Astrocyte (in vitro differentiated cells and primary cell): Measurements from ENCODE around the gene ROGDI. TPM values are rescaled to one million over a fixed set of nuclear protein-coding genes. Genes with fewer than 3 reads are reported as not detected.
A peak's percentile ranks its signal among the peaks of the same experiment; 100 is the strongest.

Experiments
- DNase-seq: peaks from one replicate; pipeline ENCODE4 v3.0.0-alpha.2; 2010; ENCODE audit warnings: low read depth
- FAIRE-seq: peaks from 2 replicates; lab custom pipeline; 2011; peaks lifted over from hg19 to GRCh38; lab: Jason Lieb, UNC
- H2AFZ ChIP-seq: 2 replicates; pipeline ENCODE4 v1.6.0; 2012; ENCODE audit warnings: low read depth, low read length, inconsistent platforms
- H3K27ac ChIP-seq: 2 replicates; pipeline ENCODE4 v1.5.1; 2011; ENCODE audit warnings: low read depth, low read length, inconsistent platforms
- H3K27me3 ChIP-seq: 2 replicates; pipeline ENCODE4 v1.6.0; 2011; ENCODE audit warnings: low read length, inconsistent platforms; ENCODE audit not compliant: insufficient read depth
- H3K36me3 ChIP-seq: 2 replicates; pipeline ENCODE4 v1.5.1; 2011; ENCODE audit warnings: low read length, inconsistent platforms; ENCODE audit not compliant: insufficient read depth
- H3K4me1 ChIP-seq: 2 replicates; pipeline ENCODE4 v1.5.1; 2011; ENCODE audit warnings: low read length, inconsistent platforms; ENCODE audit not compliant: insufficient read depth
- H3K4me2 ChIP-seq: 2 replicates; pipeline ENCODE4 v1.6.0; 2012; ENCODE audit warnings: low read length, inconsistent platforms
- H3K4me3 ChIP-seq: 2 replicates; pipeline ENCODE4 v1.5.1; 2011; ENCODE audit warnings: low read depth, mild to moderate bottlenecking, low read length, inconsistent platforms; ENCODE audit not compliant: insufficient read depth
- H3K79me2 ChIP-seq: 2 replicates; pipeline ENCODE4 v1.6.0; 2012; ENCODE audit warnings: mild to moderate bottlenecking, low read length, inconsistent platforms; ENCODE audit not compliant: insufficient read depth
- H3K9ac ChIP-seq: 2 replicates; pipeline ENCODE4 v1.6.0; 2012; ENCODE audit warnings: mild to moderate bottlenecking, low read length, inconsistent platforms
- H3K9me3 ChIP-seq: 2 replicates; pipeline ENCODE4 v1.5.1; 2012; ENCODE audit warnings: low read depth, mild to moderate bottlenecking, low read length, inconsistent platforms; ENCODE audit not compliant: insufficient read depth
- H4K20me1 ChIP-seq: 2 replicates; pipeline ENCODE4 v1.6.0; 2012; ENCODE audit warnings: low read length, inconsistent platforms; ENCODE audit not compliant: insufficient read depth
- H3K27ac Mint-ChIP-seq: one replicate; pipeline ENCODE4 v1.8.0; 2021; ENCODE audit warnings: mild to moderate bottlenecking, mixed read lengths; ENCODE audit not compliant: unreplicated experiment
- H3K27me3 Mint-ChIP-seq: one replicate; pipeline ENCODE4 v1.8.0; 2021; ENCODE audit warnings: low read depth, mixed read lengths; ENCODE audit not compliant: unreplicated experiment
- H3K36me3 Mint-ChIP-seq: one replicate; pipeline ENCODE4 v1.8.0; 2021; ENCODE audit warnings: low read depth, mixed read lengths; ENCODE audit not compliant: unreplicated experiment
- H3K4me1 Mint-ChIP-seq: one replicate; pipeline ENCODE4 v1.8.0; 2021; ENCODE audit warnings: low read depth, mixed read lengths; ENCODE audit not compliant: unreplicated experiment
- H3K4me3 Mint-ChIP-seq: one replicate; pipeline ENCODE4 v1.8.0; 2021; ENCODE audit warnings: mild to moderate bottlenecking, moderate library complexity, mixed read lengths; ENCODE audit not compliant: unreplicated experiment
- H3K9me3 Mint-ChIP-seq: one replicate; pipeline ENCODE4 v1.8.0; 2021; ENCODE audit warnings: mild to moderate bottlenecking, mixed read lengths; ENCODE audit not compliant: unreplicated experiment
- EZH2 ChIP-seq: IDR thresholded peaks from 2 replicates; pipeline ENCODE4 v1.6.1; 2012; ENCODE audit warnings: mild to moderate bottlenecking, low read length, inconsistent platforms; ENCODE audit not compliant: insufficient read depth
- total RNA-seq: library from RNA; stranded (reverse); gene quantifications from 2 replicates; pipeline ENCODE4 v1.2.1, GENCODE V29; 2021
- TF ChIP-seq, protein P1 (sequence below): IDR thresholded peaks from 2 replicates; pipeline ENCODE4 v1.5.1; 2011; ENCODE audit warnings: low read depth, mild to moderate bottlenecking, inconsistent platforms, low read length, moderate library complexity; ENCODE audit not compliant: insufficient read depth

The ROGDI gene
- total RNA-seq, 1 donor from 2014 or later: 33.6 TPM

DNA sequence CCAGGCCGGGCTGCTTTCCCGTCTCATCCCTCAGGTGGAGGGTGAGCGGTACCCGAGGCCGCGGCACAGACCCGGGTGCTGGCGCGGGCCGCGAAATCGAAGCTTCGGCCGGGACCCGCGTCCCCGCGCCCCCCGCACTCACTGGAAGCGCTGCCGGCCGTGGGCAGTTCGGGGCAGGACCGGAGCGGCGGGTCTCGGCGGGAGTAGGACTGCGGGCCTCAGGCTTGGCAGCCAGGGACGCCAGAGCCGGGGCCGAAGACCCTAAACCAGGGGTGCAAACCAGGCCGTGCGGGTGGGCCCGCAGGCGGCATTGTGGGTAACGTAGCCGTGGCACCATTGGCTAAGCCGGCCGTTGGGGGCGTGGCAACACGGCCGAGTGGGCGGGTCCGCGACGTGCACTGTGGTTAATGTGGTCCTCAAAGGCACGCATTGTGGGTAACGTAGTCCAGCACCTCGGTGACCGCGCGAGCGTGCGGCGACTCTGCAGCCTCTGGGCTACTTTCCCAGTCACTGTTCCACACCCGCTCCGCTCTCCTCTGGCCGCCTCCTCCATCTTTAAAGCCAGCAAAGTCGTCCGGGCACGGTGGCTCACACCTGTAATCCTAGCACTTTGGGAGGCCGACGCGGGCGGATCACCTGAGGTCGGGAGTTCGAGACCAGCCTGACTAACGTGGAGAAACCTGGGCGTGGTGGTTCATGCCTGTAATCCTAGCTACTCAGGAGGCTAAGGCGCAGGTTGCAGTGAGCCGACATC, 35.4 kb downstream of the ROGDI start, which contains the start of gene ZNF500:
ZNF500 (minus strand) TSS at position 288 of the 754 bp plus-strand sequence. CDS start 1,184 bp downstream, outside the sequence.
- H3K4me1 Mint-ChIP-seq: peaks cover 13% of the 10 kb centered on the region
- no peak for FAIRE-seq
- Histone ChIP-seq H3K9me3 (no peaks in the 10 kb centered on the region), H3K27ac (peak within 1 kb of the TSS; percentile 74), H3K36me3 (no peaks in the 10 kb centered on the region), H3K4me3 (peak within 1 kb of the TSS; percentile 77), H3K9ac (peak within 1 kb of the TSS; percentile 94), H3K27me3 (no peaks in the 10 kb centered on the region), H2AFZ (peak within 1 kb of the TSS; percentile 81), H4K20me1 (peaks cover 11% of the 10 kb centered on the region), H3K4me2 (peak within 1 kb of the TSS; percentile 89), H3K4me1 (peaks cover 7% of the 10 kb centered on the region), H3K79me2 (peaks cover 36% of the 10 kb centered on the region)
- peak; percentile 88 for DNase-seq
- peak within 1 kb of the TSS; percentile 71 for H3K27ac Mint-ChIP-seq
- peak within 1 kb of the TSS; percentile 93 for H3K4me3 Mint-ChIP-seq
- H3K27me3 Mint-ChIP-seq: no peaks in the 10 kb centered on the region
- peaks cover 2% of the 10 kb centered on the region for H3K9me3 Mint-ChIP-seq
- peaks cover 13% of the 10 kb centered on the region for H3K36me3 Mint-ChIP-seq
- TF ChIP-seq EZH2: no peak
- TF ChIP-seq, protein P1, sequence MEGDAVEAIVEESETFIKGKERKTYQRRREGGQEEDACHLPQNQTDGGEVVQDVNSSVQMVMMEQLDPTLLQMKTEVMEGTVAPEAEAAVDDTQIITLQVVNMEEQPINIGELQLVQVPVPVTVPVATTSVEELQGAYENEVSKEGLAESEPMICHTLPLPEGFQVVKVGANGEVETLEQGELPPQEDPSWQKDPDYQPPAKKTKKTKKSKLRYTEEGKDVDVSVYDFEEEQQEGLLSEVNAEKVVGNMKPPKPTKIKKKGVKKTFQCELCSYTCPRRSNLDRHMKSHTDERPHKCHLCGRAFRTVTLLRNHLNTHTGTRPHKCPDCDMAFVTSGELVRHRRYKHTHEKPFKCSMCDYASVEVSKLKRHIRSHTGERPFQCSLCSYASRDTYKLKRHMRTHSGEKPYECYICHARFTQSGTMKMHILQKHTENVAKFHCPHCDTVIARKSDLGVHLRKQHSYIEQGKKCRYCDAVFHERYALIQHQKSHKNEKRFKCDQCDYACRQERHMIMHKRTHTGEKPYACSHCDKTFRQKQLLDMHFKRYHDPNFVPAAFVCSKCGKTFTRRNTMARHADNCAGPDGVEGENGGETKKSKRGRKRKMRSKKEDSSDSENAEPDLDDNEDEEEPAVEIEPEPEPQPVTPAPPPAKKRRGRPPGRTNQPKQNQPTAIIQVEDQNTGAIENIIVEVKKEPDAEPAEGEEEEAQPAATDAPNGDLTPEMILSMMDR: no peak

DNA sequence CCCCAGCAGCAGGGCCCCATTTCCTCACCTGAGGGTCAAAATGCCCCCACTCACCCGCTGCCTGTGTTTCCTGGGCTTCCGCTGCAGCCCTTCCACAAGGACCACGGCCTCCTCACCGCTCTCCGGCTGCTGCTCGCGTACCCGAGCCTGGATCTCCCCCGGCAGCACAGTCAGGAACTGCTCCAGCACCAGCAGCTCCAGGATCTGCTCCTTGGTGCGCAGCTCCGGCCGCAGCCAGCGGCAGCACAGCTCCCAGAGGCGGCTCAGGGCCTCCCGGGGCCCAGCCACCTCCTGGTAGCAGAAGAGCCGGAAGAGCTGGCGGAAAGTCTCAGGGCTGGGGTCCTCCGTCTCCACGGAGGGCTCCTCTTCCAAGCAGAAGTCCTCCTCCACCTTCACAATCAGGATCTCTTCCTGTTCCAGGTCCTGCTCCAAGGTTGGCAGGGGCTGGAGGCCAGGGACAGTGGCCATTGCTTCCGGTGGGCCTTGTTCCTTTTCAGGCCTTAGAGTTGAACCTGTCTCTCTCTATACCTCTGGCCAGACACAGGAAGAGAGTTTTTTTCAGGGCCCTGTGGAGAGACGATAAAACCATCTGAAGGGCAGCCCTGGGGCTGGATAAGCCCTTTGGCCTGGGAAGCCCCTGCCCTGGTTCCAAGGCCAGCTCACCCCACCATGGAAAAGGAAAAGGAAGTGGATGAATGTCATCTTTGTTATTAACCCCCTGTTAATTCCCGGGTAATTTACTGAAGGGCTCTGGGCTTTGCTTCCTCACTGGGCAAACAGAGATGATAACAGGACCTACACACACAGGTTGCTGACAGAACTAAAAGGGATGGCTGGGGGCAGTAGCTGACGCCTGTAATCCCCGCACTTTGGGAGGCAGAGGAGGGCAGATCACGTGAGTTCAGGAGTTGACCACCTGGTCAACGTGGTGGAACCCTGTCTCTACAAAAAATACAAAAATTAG, 36.6 kb downstream of the ROGDI start:
- Histone ChIP-seq H3K36me3 (no peaks in the 10 kb centered on the region), H3K79me2 (peaks cover 36% of the 10 kb centered on the region), H3K9ac (peak overlapping the region; percentile 94), H3K4me2 (peak overlapping the region; percentile 85), H2AFZ (no peak overlapping the region), H3K4me1 (peaks cover 7% of the 10 kb centered on the region), H3K27ac (peak overlapping the region; percentile 74), H4K20me1 (peaks cover 11% of the 10 kb centered on the region), H3K4me3 (peak overlapping the region; percentile 77), H3K9me3 (no peaks in the 10 kb centered on the region), H3K27me3 (no peaks in the 10 kb centered on the region)
- TF ChIP-seq, protein P1: no peak
- TF ChIP-seq EZH2: no peak
- peak overlapping the region; percentile 93 for H3K4me3 Mint-ChIP-seq
- H3K27me3 Mint-ChIP-seq: no peaks in the 10 kb centered on the region
- H3K9me3 Mint-ChIP-seq: peaks cover 2% of the 10 kb centered on the region
- DNase-seq: no peak
- no peak for FAIRE-seq
- H3K36me3 Mint-ChIP-seq: peaks cover 13% of the 10 kb centered on the region
- peaks cover 13% of the 10 kb centered on the region for H3K4me1 Mint-ChIP-seq
- H3K27ac Mint-ChIP-seq: peak overlapping the region; percentile 71
